Thyroid gland (tissue), 4 donors: Measurements from ENCODE around the gene GFOD1. TPM values are rescaled to one million over a fixed set of nuclear protein-coding genes. Genes with fewer than 3 reads are reported as not detected.

Experiments
- DNase-seq, 2 donors: peaks; one replicate each; pipeline ENCODE4 v3.0.0-alpha.2; 2019
- H3K27ac ChIP-seq, 3 donors: fragments of 200-600 bp; sonication (generic); 1 replicate in 2 of 3; 2 replicates in 1 of 3; pipeline ENCODE4 v1.5.1; 2016 to 2019; ENCODE audit warnings: mild to moderate bottlenecking in 1 of 3, moderate library complexity in 1 of 3
- H3K27me3 ChIP-seq: fragments of 200-600 bp; sonication (generic); one replicate; pipeline ENCODE4 v1.5.1; 2019
- H3K36me3 ChIP-seq, 2 donors: fragments of 200-600 bp; sonication (generic); one replicate each; pipeline ENCODE4 v1.5.1; 2016 to 2019
- H3K4me1 ChIP-seq, 2 donors: fragments of 200-600 bp; sonication (generic); one replicate each; pipeline ENCODE4 v1.5.1; 2017 to 2019
- H3K4me3 ChIP-seq, 3 donors: fragments of 200-600 bp; sonication (generic); replicated peaks in 1 of 3; 1 replicate in 2 of 3; 2 replicates in 1 of 3; pipeline ENCODE4 v1.5.1; 2016; ENCODE audit warnings: mild to moderate bottlenecking in 1 of 3
- H3K9me3 ChIP-seq: fragments of 200-600 bp; sonication (generic); one replicate; pipeline ENCODE4 v1.5.1; 2017
- CTCF ChIP-seq, 6 experiments: fragments of 200-600 bp in 3 of 6; fragments of 450-650 bp in 3 of 6; sonication (generic) in 3 of 6; IDR thresholded peaks; one replicate each; pipeline ENCODE4 v1.5.1; 2016 to 2019; ENCODE audit warnings: antibody characterized with exemption in 6 of 6, mild to moderate bottlenecking in 2 of 6, inconsistent platforms in 1 of 6, moderate library complexity in 1 of 6
- POLR2A ChIP-seq, 2 donors: fragments of 450-650 bp; IDR thresholded peaks; one replicate each; pipeline ENCODE4 v1.6.1; 2017; ENCODE audit warnings: antibody characterized with exemption in 2 of 2, mild to moderate bottlenecking in 2 of 2, moderate library complexity in 1 of 2
- WGBS, 2 donors: methylation state at CpG; one replicate each; pipeline ENCODE4 v1.1.5; 2017; 5-methylcytosine and 5-hydroxymethylcytosine counted together
- intact Hi-C: fragments of 100-400 bp; cut with DNase I; formaldehyde crosslinking; loops from one replicate; pipeline ENCODE4 v1.15.1; 2023
- total RNA-seq, 4 donors: library from RNA; depleted of rRNA; stranded (reverse); fragments of >200 nt; gene quantifications; one replicate each; pipeline ENCODE4 v1.2.3, GENCODE V29; 2016

The GFOD1 gene
- total RNA-seq, 4 donors from 2014 or later, result 4.2 to 18.4 (median 8.5) TPM

- no peak for DNase-seq
- Histone ChIP-seq H3K9me3 (no peaks in the 10 kb centered on the region), H3K27ac (no peak overlapping the region), H3K27me3 (no peaks in the 10 kb centered on the region), H3K4me3 (no peak overlapping the region), H3K36me3 (no peaks in the 10 kb centered on the region), H3K4me1 (no peaks in the 10 kb centered on the region)
- TF ChIP-seq POLR2A (IDR thresholded peaks at IDR 0.05) (no peak), CTCF (IDR thresholded peaks at IDR 0.05) (no peak)
- 97 to 98% methylated on average over 3 of the region's 3 CpGs for WGBS, 2 donors
- intact Hi-C loops, result no loop called here
Measured at GRCh38 chr6:13474360-13474759, 13.0 kb downstream of the GFOD1 start.

GRCh38 chr6:13473768-13474165, 13.6 kb downstream of the GFOD1 start:
- Histone ChIP-seq H3K36me3 (no peaks in the 10 kb centered on the region), H3K9me3 (no peaks in the 10 kb centered on the region), H3K4me1 (no peaks in the 10 kb centered on the region), H3K27me3 (no peaks in the 10 kb centered on the region), H3K27ac (no peak overlapping the region), H3K4me3 (no peak overlapping the region)
- intact Hi-C loops, result no loop called here
- no peak for DNase-seq
- no peak for TF ChIP-seq POLR2A (IDR thresholded peaks at IDR 0.05)
- TF ChIP-seq CTCF (IDR thresholded peaks at IDR 0.05), result no peak
- 86 to 89% methylated on average over 8 of the region's 8 CpGs for WGBS, 2 donors

- intact Hi-C loops, result no loop called here
- no peak overlapping the region for H3K27ac ChIP-seq
- no peak for DNase-seq
- H3K27me3 ChIP-seq, result no peaks in the 10 kb centered on the region
- no peaks in the 10 kb centered on the region for H3K36me3 ChIP-seq
- H3K4me3 ChIP-seq, result no peak overlapping the region
- WGBS, 2 donors, result 89 to 95% methylated on average over 5 of the region's 5 CpGs
- no peaks in the 10 kb centered on the region for H3K4me1 ChIP-seq
- no peak for TF ChIP-seq CTCF (IDR thresholded peaks at IDR 0.05)
- no peak for TF ChIP-seq POLR2A (IDR thresholded peaks at IDR 0.05)
- H3K9me3 ChIP-seq, result no peaks in the 10 kb centered on the region
Measured at GRCh38 chr6:13472976-13473767, 14.2 kb downstream of the GFOD1 start.

GRCh38 chr6:13472099-13472498, 15.3 kb downstream of the GFOD1 start:
- Histone ChIP-seq H3K36me3 (no peaks in the 10 kb centered on the region), H3K9me3 (no peaks in the 10 kb centered on the region), H3K27ac (no peak overlapping the region), H3K4me1 (no peaks in the 10 kb centered on the region), H3K4me3 (no peak overlapping the region), H3K27me3 (no peaks in the 10 kb centered on the region)
- DNase-seq, result no peak
- 61 to 64% methylated on average over 4 of the region's 4 CpGs for WGBS, 2 donors
- intact Hi-C loops, result no loop called here
- no peak for TF ChIP-seq POLR2A (IDR thresholded peaks at IDR 0.05)
- no peak for TF ChIP-seq CTCF (IDR thresholded peaks at IDR 0.05)

- intact Hi-C loops, result no loop called here
- Histone ChIP-seq H3K9me3 (no peaks in the 10 kb centered on the region), H3K4me1 (no peaks in the 10 kb centered on the region), H3K27ac (no peak overlapping the region), H3K4me3 (no peak overlapping the region), H3K36me3 (no peaks in the 10 kb centered on the region), H3K27me3 (no peaks in the 10 kb centered on the region)
- 70 to 72% methylated on average over 4 of the region's 4 CpGs for WGBS, 2 donors
- no peak for DNase-seq
- TF ChIP-seq POLR2A (IDR thresholded peaks at IDR 0.05), result no peak
- TF ChIP-seq CTCF (IDR thresholded peaks at IDR 0.05), result no peak
Measured at GRCh38 chr6:13471184-13471583, 16.2 kb downstream of the GFOD1 start.
